Coronary artery (tissue), 2 donors: ENCODE measurements around the gene NAB2.
A peak's percentile ranks its signal among the peaks of the same experiment; 100 is the strongest.
"Not testable (repeated sequence)": the region's sequence is repeated elsewhere in the genome, so short reads cannot be mapped to it uniquely, and the experiment has no call there.

Experiments used
- DNase-seq: peaks from one replicate; pipeline ENCODE4 v3.0.0-alpha.2; 2017; ENCODE audit warnings: low spot score
- H3K27ac ChIP-seq, 2 donors: fragments of 200-600 bp; sonication (generic); one replicate each; pipeline ENCODE4 v1.5.1; 2016 to 2019
- H3K4me3 ChIP-seq: fragments of 200-600 bp; sonication (generic); 2 replicates; pipeline ENCODE4 v1.5.1; 2016; ENCODE audit warnings: mild to moderate bottlenecking, moderate library complexity
- CTCF ChIP-seq: fragments of 200-600 bp; sonication (generic); IDR thresholded peaks from one replicate; pipeline ENCODE4 v1.5.1; 2019; ENCODE audit warnings: antibody characterized with exemption

The NAB2 gene

DNA sequence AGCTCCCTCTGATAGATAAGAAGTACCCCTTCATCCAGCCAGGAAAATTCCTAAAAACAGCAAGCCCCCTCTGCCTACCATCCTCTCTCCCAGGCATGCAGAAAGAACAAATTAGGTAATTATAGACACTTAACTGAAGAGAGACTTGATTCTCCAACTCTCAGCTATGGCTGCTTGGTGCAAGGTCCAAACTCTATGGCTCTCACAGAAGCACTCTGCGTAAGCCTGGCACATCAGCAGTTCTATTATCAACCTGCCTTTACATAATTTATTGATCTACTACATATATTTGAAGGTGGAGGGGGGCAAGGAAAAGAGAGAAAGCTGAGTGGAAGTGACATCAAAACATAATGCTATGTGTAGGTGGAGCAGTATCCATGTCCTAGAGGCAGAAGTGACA, 37.9 kb upstream of the NAB2 start:
- no peak overlapping the region for H3K4me3 ChIP-seq
- TF ChIP-seq CTCF, result no peak
- no peak overlapping the region for H3K27ac ChIP-seq
- DNase-seq, result no peak

- not testable (repeated sequence) for H3K27ac ChIP-seq, H3K4me3 ChIP-seq, DNase-seq
Observed at GRCh38 chr12:57053146-57053545, 35.8 kb upstream of the NAB2 start.

DNA sequence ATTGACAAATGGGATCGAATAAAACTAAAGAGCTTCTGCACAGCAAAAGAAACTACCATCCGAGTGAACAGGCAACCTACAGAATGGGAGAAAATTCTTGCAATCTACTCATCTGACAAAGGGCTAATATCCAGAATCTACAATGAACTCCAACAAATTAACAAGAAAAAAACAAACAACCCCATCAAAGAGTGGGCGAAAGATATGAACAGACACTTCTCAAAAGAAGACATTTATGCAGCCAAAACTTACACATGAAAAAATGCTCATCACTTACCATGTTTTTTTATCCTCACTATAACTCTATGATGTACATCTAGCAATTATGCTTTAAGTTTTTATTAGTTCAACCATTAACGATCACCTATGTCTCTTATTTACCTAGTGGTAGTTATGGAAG, 35.0 kb upstream of the NAB2 start:
- not testable (repeated sequence) for DNase-seq, H3K27ac ChIP-seq, H3K4me3 ChIP-seq

- TF ChIP-seq CTCF, result no peak
- DNase-seq, result no peak
- Histone ChIP-seq H3K4me3 (no peak overlapping the region), H3K27ac (no peak overlapping the region)
Observed at GRCh38 chr12:57055824-57056223, 33.1 kb upstream of the NAB2 start.

DNA sequence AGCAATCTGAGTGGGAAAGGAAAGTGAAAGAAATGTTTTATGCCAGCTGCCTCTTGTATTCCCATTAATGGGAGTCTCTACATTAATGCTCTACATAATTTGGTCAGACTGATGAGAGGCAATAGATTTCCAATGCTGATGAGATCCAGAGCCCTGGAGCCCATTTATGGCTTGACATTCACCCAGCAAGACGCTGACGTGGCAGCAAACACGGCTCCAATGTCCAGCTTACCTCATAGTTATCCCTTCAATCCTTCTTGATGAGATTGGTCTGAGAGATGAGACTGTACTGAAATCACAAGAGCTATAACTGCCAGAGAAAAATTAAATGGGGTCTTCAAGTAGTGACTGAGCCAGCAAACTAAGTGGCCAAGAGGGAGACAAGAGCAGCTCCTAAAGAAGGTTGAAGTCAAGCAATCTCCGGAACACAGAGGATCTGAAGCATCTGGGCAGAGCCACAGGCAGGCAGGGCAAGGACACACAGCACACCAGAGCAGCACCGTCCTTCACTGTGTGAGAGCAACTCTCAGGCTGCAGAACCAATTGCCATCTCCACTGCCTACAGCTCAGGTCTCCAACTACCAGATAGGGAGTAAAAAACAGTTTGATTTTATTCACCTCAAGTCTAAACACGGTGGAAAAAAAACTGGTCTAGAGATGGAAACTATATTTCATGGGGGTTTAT, 31.7 kb upstream of the NAB2 start:
- H3K4me3 ChIP-seq, result peak overlapping the region; percentile 8
- no peak for TF ChIP-seq CTCF
- peak overlapping the region in 1 of 2 donors; percentile 10 for H3K27ac ChIP-seq
- no peak for DNase-seq

- no peak for TF ChIP-seq CTCF
- no peak overlapping the region for H3K27ac ChIP-seq
- no peak for DNase-seq
- H3K4me3 ChIP-seq, result no peak overlapping the region
Observed at GRCh38 chr12:57058454-57058853, 30.5 kb upstream of the NAB2 start.

DNA sequence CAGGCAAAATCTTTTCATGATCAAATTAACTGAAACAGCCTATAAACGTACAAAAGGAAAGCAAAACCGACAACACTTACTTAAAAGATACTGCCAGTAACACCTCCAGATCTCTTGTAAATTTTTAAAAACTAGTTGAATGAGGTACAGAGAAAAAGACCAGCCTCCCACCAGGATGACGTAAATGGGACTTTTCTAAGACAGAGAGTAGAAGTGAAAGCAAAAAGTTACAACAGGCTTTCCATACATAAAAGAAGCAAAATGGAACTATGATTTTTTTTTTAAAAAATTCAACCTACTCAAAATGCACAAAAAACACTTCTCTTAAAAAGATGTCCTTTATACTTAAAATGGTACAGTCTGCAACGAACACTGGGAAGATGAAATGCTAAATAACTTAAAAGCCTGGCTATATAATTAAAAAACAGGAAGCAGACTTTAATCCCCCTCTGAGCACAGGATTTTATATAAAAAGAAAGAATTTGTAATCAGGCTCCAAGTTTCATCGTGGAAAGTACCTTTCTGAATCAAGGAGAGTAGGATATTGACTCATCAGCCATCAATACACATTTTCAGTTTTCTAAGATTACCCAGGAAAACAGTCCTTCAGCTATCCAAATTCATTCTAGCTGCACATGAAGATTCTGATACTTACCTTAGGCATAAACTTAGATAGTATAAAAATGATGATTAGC, 24.8 kb upstream of the NAB2 start:
- no peak for TF ChIP-seq CTCF
- Histone ChIP-seq H3K27ac (no peak overlapping the region), H3K4me3 (no peak overlapping the region)
- DNase-seq, result no peak

GRCh38 chr12:57066245-57066644, 22.7 kb upstream of the NAB2 start:
- H3K27ac ChIP-seq, result no peak overlapping the region
- TF ChIP-seq CTCF, result no peak
- H3K4me3 ChIP-seq, result no peak overlapping the region
- no peak for DNase-seq
